Stimulated activated CD8-positive, alpha-beta memory T cell treated with anti-CD3 and anti-CD28 coated beads, Interleukin-12 subunit alpha, Interleukin-12 subunit beta, amount 100 ng/mL, for 24 hours (primary cell): ENCODE results near the gene UNC5CL.

Source experiments
- DNase-seq: peaks from one replicate; pipeline ENCODE4 v3.0.0-alpha.2; 2020; ENCODE audit errors: extremely low read depth

UNC5CL gene

DNA sequence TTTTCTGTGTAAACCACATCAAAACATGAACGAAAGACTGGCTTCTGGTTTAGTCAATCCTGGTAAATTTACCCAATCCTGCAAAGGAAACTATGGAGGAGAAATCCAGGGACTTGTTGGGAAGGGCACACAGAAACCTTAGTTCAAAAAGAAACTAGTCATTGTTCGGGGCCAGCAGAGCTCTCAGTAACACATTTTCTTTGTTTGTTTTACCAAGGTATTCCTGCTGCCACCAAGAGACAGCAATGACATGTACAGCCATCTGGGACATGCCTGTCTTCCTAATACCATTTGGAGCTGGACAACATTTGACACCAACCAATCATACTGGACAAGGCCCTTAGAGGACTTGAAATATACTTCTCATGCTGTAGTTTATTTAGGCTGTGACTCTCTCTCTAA lies 24.9 kb upstream of the UNC5CL start:
- DNase-seq: no peak

DNA sequence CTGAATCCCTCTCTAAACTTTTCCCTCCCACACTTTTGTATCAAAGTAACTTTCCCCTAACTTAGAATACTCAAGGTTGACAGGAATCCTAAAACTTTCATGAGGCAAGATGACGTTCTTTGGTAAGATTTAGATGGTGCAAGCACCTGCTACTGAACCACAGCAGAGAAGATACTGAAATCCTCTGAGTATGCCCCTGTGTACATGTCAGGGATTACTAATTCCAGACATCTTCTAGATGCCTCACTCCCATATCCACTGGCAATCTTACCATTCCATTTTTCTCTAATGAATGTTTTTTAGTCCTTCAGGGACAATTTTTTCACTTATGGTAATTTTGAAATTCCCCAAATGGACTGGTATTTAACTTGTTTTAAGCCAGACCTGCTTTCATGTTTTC lies 23.0 kb upstream of the UNC5CL start:
- no peak for DNase-seq

DNA sequence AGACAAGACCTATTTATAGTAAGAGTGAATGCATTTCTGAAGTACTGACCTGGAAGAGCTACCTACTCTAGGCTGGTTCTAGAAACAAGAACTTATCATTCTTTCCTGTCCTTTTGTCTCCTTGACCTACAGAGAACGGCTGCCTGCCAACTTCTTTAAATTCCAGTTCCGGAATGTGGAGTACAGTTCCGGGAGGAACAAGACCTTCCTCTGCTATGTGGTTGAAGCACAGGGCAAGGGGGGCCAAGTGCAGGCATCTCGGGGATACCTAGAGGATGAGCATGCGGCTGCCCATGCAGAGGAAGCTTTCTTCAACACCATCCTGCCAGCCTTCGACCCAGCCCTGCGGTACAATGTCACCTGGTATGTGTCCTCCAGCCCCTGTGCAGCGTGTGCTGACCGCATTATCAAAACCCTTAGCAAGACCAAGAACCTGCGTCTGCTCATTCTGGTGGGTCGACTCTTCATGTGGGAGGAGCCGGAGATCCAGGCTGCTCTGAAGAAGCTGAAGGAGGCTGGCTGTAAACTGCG lies 22.2 kb upstream of the UNC5CL start:
- no peak for DNase-seq

- DNase-seq: no peak
These were observed 20.5 kb upstream of the UNC5CL start for GRCh38 chr6:41059556-41059955.

- DNase-seq: no peak
These were observed 19.8 kb upstream of the UNC5CL start for GRCh38 chr6:41058783-41059181.

DNA sequence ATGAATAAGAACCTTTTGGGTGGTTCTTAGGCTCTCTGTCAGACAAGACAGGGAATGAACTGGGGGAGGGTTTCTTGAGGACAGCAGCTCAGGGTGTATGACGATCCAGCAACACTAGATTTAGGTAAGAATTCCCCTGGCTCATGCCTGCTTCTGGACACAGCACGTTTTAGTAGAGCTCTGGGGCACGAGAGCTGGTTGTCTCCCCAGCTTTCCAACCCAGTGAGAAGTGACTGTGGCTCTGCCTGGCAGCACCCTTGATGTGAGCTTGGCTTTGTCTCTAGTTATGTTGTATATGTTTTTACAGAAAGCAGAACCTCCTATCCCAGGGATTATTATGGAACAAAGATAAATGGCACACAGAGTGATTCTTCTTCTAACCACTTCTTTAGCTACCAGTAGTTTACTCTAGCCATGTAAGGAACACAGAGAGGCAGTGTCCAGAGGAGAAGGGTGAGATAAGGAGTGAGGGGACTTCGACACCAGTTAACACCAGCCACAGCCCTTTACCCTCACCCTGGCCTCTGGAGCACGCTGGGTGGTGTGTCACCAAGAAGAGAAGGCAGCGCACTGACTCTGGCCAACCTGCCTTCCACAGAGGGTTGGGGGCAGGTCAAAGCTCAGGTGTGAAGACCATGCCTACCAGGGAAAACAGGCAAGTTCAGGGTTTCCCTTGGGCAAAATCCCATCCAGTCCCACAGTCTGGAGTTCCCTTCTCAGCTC lies 17.9 kb upstream of the UNC5CL start:
- DNase-seq: no peak

GRCh38 chr6:41055149-41055548 lies 16.1 kb upstream of the UNC5CL start:
- DNase-seq: no peak

- no peak for DNase-seq
These were observed 15.5 kb upstream of the UNC5CL start for GRCh38 chr6:41054511-41054910.

DNA sequence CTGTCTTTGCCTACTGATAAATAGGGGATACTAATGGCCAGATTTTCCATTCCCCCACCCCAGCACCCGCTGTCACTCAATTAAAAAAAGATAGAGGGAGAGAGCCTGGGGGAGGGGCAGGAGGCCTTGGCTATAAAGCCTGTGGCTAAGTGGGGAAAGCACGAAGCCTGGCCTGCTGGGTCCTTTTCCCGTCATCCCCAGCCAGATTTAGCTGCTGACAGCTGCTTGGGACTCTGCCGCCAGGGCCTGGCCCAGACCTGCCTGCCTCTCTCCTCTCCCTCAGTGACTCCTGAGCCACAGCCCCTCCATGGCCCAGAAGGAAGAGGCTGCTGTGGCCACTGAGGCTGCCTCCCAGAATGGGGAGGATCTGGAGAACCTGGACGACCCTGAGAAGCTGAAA lies 14.0 kb upstream of the UNC5CL start, which contains the start of gene APOBEC2:
TSS of gene APOBEC2 (plus strand) at position 162 of the 400 bp plus-strand sequence. CDS start at position 308, 146 bp downstream.
- DNase-seq: no peak

- DNase-seq: no peak
These were observed 12.9 kb upstream of the UNC5CL start for GRCh38 chr6:41051873-41052272.

DNA sequence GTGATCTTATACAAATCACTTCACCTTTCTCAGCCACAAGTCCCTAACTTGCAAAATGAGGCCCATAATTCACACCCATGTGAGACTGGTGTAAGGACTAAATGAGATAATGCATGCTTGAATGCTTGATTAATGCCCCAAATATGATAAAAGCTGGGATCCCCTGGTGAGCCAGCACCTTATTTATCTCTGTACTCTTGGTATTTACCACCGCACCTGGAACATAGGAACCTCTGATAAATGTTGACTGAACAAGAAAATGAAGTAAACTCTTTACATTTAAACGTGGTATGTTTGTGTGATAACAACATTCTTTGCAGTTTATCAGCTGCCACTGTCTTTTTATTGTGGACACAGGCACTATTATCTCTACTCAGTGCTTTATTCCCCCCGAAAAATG lies 11.5 kb upstream of the UNC5CL start:
- no peak for DNase-seq

DNA sequence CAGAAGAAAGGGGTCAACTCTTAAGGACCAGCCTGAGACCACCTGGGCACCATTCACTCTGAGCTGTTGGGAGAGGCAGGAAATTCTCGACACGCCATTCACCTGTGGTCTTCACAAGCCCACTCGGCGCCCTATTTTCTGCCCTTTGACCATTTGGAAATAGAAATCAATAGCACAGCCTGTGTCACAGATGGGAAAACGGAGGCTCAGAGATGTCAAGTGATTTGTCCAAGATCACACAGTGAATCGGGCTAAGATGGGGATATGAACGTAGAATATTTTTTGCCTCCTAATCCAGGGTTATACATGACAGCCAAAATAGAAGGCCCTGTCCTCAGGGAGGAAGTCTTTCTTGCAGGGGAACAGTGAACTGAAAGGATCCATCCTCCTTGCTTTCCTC lies 10.9 kb upstream of the UNC5CL start:
- DNase-seq: no peak

GRCh38 chr6:41049521-41049920 lies 10.5 kb upstream of the UNC5CL start:
- DNase-seq: no peak

DNA sequence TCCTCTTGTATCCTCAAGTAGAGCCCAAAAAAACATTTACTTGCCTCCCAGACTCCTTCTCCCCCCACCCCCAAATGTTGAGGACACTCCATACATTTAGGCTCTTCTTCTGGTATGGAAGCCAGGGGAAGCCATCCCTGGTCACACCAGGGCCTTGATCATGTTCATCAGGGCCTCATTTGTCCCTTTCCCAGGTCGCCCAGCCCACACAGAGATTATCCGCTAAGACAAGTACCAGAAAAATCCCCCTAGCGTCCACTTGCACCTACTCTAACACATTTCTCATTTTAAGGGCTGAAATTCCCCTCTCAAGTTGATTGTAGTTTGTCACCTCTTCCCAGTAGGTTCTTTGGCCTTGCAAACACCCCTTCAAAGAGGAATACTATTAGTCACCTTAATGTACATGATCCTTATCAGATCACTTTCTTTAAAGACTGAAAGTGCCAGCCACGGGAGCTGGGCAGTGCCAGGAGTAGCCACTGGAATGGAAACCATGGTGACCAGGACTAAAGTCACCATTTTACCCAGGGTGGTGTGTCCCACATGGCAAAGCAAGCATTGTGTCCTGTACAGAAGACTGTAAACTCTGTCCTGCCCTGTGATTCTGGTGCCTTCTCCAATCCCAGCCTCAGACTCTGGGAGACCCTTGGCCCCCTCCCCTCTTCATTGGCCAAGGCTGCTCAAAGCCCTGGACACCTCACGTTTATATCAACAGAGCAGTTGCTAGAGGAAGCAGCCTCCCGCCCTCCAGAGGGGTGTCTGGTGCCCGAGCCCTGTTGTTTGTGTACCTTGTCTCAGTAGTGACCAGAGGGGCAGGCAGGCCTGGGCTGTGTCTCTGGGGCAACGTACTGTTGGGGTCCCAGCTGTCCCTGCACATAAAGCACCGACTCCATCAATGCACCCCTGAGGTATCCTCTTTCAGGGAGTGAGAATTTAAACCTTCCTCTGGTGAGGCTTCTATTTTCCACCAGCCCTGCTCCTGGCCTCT lies 9.0 kb upstream of the UNC5CL start:
- DNase-seq: no peak

DNA sequence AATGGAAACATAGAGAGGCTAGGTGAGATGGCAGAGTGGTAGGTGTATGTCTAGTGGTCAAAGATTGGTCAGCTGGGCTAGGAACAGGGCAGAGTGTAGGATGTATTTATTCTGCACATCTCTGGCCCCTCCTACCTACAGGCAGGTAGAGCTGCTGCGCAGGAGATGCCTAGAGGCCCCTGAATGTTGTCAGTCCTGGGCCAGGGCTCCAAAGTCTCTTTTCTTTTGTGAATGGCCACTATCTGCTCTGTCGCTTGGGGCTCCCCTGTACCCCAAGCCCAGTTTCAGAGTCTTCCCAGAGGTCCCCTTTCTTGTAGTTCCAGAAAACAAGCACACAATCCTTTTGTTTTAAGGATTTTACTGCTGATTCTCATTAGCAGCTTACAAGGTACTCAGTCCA lies 8.3 kb upstream of the UNC5CL start:
- no peak for DNase-seq

DNA sequence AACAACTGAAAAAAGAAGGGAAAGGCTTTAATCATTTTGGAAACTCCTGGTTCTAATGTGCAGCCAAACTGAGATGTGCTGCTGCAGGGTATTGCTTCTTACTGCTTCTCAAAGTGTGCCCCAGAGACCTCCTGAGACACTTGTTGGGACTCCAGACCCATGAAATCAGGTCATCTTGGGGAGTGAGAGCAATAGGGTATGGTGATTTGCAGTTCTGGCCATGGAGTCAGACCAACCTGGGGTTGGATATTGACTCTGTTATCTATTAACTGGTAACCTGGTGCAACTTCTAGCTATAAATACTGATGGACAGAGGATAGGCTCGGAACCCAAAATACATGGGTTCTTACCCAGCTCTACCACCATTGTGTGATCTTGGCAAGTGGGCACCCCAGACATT lies 7.1 kb upstream of the UNC5CL start:
- DNase-seq: no peak

DNA sequence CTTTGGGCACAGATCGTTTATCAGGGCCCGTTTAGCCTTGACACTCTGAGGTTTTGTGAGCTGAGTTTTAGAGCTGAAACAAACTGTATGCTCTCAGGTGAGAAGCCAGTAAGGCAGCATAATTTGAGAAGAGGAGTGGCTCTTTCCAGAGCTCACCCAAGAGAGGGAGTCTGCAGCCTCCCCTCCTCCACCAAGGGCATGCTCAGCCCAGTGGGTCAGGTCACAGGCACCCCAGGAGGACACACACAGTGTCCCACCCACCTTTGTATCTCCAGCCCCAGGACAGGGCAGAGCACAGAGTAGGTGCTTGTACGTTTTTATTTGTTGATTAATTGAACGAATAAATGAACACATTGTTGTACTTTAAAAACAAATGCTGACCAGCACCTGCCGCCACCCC lies 6.6 kb upstream of the UNC5CL start:
- no peak for DNase-seq

- no peak for DNase-seq
These were observed 4.1 kb upstream of the UNC5CL start for GRCh38 chr6:41043151-41043550.

DNA sequence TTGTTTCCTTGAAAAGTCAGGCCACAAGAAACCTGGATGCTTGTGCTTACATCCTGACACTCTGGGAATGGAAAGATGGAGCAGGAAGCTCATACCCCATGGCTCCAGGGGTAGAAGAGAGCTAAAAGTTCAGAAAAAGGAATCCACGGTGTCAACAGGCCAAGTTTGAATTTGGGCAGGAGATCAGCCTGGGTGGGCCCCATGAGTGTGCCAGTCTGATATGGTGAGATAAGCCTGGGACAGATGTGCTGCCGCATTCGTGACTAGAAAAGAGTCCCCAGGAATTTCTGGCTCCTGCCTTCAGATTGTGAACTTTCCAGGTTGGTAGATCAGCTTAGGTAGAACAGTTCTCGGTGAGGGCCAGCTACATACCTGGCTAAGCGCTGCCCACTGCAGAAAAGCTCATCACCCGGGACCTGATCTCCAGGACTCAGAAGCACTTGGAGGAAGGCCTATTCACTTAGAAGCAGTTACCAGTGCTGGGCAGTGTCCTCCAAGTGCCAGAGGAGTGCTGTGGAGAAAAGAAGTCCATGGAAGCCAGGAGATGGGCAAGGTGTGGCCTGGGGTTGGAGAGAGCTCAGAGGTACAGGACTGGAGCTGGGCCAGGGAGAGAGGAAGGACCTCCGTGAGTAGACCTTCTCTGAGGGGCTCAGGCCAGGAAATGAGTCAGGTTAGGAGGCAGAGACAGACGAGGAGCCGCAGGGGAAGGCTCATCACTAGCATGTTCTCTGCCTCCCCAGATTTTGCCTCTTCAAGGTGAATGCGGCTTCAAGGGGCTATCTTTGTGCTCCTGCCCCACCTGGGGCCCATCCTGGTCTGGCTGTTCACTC lies 3.4 kb upstream of the UNC5CL start, which contains the start of gene TSPO2:
TSS of gene TSPO2 (plus strand) at position 242 of the 830 bp plus-strand sequence. CDS start at position 761, 519 bp downstream.
- DNase-seq: no peak

DNA sequence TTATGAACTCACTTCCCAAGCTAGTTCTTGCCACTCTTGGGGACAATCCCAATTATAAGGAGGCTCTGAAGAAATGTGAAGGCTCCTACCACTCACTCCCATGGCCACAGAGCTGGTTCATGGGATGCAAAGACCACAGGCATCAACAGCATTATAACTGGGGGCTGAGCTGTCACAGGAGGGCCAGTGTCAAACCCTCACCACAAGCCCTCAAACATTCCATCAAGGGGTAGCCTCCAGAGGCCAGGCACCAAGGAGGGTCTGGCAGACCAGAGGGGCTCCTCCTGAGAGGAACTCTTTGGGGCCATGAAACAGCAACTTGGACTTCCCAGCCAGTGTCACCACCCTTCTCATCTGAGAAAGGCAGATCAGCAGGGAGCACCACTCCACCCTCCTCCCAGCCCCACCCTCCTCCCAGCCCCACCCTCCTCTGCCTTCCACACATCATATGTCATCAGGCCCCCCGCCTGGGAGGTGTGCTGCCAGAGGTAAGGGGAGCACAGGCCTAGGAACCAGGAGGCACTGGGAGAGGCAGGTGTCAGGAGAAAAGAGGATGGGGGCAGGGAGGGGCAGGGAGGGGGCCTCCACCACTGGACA lies 2.0 kb upstream of the UNC5CL start:
- DNase-seq: no peak
